NB4 (cell line): Measurements from ENCODE around the gene DBR1.

ENCODE experiments used
- POLR2A ChIP-seq: IDR thresholded peaks from 2 replicates; pipeline ENCODE4 v1.6.1; 2011; ENCODE audit warnings: mild to moderate bottlenecking; ENCODE audit not compliant: insufficient read length; ENCODE audit errors: extremely low read depth
- TF ChIP-seq, protein P1 (sequence below): IDR thresholded peaks from one replicate; pipeline ENCODE4 v1.5.1; 2012; ENCODE audit warnings: low read depth, low read length

DNA sequence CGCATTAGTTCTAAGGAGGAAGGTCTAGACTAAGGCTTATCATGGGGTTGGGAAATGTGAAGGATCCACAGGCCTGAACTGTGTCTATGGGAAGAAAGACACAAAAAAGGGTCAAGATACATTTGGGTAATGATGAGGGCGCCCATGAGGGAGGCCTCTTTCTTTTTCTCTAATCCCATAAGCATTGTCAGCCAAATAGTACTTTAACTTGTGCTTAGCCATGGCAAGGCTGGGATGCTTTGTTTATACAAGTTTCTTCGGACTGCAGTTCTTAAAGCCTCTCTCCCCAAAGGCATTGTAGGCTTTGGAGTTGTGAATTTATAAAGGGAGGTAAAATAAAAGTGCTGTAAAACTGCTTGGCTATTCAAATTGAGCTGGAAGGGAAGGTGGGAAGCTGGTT lies 35.8 kb upstream of the DBR1 start:
- TF ChIP-seq, protein P1, sequence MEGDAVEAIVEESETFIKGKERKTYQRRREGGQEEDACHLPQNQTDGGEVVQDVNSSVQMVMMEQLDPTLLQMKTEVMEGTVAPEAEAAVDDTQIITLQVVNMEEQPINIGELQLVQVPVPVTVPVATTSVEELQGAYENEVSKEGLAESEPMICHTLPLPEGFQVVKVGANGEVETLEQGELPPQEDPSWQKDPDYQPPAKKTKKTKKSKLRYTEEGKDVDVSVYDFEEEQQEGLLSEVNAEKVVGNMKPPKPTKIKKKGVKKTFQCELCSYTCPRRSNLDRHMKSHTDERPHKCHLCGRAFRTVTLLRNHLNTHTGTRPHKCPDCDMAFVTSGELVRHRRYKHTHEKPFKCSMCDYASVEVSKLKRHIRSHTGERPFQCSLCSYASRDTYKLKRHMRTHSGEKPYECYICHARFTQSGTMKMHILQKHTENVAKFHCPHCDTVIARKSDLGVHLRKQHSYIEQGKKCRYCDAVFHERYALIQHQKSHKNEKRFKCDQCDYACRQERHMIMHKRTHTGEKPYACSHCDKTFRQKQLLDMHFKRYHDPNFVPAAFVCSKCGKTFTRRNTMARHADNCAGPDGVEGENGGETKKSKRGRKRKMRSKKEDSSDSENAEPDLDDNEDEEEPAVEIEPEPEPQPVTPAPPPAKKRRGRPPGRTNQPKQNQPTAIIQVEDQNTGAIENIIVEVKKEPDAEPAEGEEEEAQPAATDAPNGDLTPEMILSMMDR: no peak
- no peak for TF ChIP-seq POLR2A
